ENCODE results near the gene FHAD1.

The FHAD1 gene

GRCh38 chr1:15326691-15327588, 79.9 kb downstream of the FHAD1 start:
- DNase-seq (ENCODE audit: low read depth, low spot score), result no peak

- DNase-seq (ENCODE audit: low read depth, low spot score), result no peak
These were observed 81.5 kb downstream of the FHAD1 start for GRCh38 chr1:15328351-15329103.

- DNase-seq (ENCODE audit: low read depth, low spot score), result no peak
These were observed 82.2 kb downstream of the FHAD1 start for GRCh38 chr1:15329104-15329820.

- DNase-seq (ENCODE audit: low read depth, low spot score), result no peak
These were observed 83.0 kb downstream of the FHAD1 start for GRCh38 chr1:15330028-15330427.

GRCh38 chr1:15331180-15331579, 84.2 kb downstream of the FHAD1 start:
- no peak for DNase-seq (ENCODE audit: low read depth, low spot score)

GRCh38 chr1:15331734-15332133, 84.7 kb downstream of the FHAD1 start:
- no peak for DNase-seq (ENCODE audit: low read depth, low spot score)

- DNase-seq (ENCODE audit: low read depth, low spot score), result no peak
These were observed 85.5 kb downstream of the FHAD1 start for GRCh38 chr1:15332525-15332924.

GRCh38 chr1:15332952-15333715, 86.1 kb downstream of the FHAD1 start:
- no peak for DNase-seq (ENCODE audit: low read depth, low spot score)

- DNase-seq (ENCODE audit: low read depth, low spot score), result no peak
These were observed 88.0 kb downstream of the FHAD1 start for GRCh38 chr1:15334995-15335394.

- no peak for DNase-seq (ENCODE audit: low read depth, low spot score)
These were observed 89.8 kb downstream of the FHAD1 start for GRCh38 chr1:15336866-15337265.

- no peak for DNase-seq (ENCODE audit: low read depth, low spot score)
These were observed 90.8 kb downstream of the FHAD1 start for GRCh38 chr1:15337656-15338402.

GRCh38 chr1:15339570-15339969, 92.5 kb downstream of the FHAD1 start:
- DNase-seq (ENCODE audit: low read depth, low spot score), result no peak

- no peak for DNase-seq (ENCODE audit: low read depth, low spot score)
These were observed 94.2 kb downstream of the FHAD1 start for GRCh38 chr1:15341228-15341627.

GRCh38 chr1:15341634-15342407, 94.8 kb downstream of the FHAD1 start:
- DNase-seq (ENCODE audit: low read depth, low spot score), result no peak

GRCh38 chr1:15342408-15342967, 95.5 kb downstream of the FHAD1 start:
- DNase-seq (ENCODE audit: low read depth, low spot score), result no peak

- no peak for DNase-seq (ENCODE audit: low read depth, low spot score)
These were observed 96.1 kb downstream of the FHAD1 start for GRCh38 chr1:15343099-15343498.

- DNase-seq (ENCODE audit: low read depth, low spot score), result no peak
These were observed 96.7 kb downstream of the FHAD1 start for GRCh38 chr1:15343729-15344128.

GRCh38 chr1:15344380-15344779, 97.4 kb downstream of the FHAD1 start:
- DNase-seq (ENCODE audit: low read depth, low spot score), result no peak
